Osteocyte (in vitro differentiated cells): ENCODE measurements around the gene METTL6. TPM values are rescaled to one million over a fixed set of nuclear protein-coding genes. Genes with fewer than 3 reads are reported as not detected.

Experiments
- DNase-seq: peaks from one replicate; pipeline ENCODE4 v3.0.0; 2021; ENCODE audit warnings: mixed read lengths; ENCODE audit not compliant: unreplicated experiment; ENCODE audit errors: extremely low spot score
- H3K27ac Mint-ChIP-seq: one replicate; pipeline ENCODE4 v1.8.0; 2021; ENCODE audit warnings: mild to moderate bottlenecking, mixed read lengths; ENCODE audit not compliant: unreplicated experiment
- H3K27me3 Mint-ChIP-seq: one replicate; pipeline ENCODE4 v1.8.0; 2021; ENCODE audit warnings: mixed read lengths; ENCODE audit not compliant: unreplicated experiment
- H3K36me3 Mint-ChIP-seq: one replicate; pipeline ENCODE4 v1.8.0; 2021; ENCODE audit warnings: mixed read lengths; ENCODE audit not compliant: unreplicated experiment
- H3K4me1 Mint-ChIP-seq: one replicate; pipeline ENCODE4 v1.8.0; 2021; ENCODE audit warnings: mixed read lengths; ENCODE audit not compliant: unreplicated experiment
- H3K4me3 Mint-ChIP-seq: one replicate; pipeline ENCODE4 v1.8.0; 2021; ENCODE audit warnings: mild to moderate bottlenecking, moderate library complexity, mixed read lengths; ENCODE audit not compliant: unreplicated experiment
- H3K9me3 Mint-ChIP-seq: one replicate; pipeline ENCODE4 v1.8.0; 2021; ENCODE audit warnings: mixed read lengths; ENCODE audit not compliant: unreplicated experiment
- CTCF ChIP-seq: fragments of 200-600 bp; sonication (generic); IDR thresholded peaks from 2 replicates; pipeline ENCODE4 v1.5.0; 2021; ENCODE audit warnings: antibody characterized with exemption, mild to moderate bottlenecking, moderate library complexity
- total RNA-seq: library from RNA; stranded (reverse); gene quantifications from 2 replicates; pipeline ENCODE4 v1.2.1, GENCODE V29; 2021

The METTL6 gene
- total RNA-seq, 1 donor from 2014 or later: 20.5 TPM

- H3K9me3 Mint-ChIP-seq: no peaks in the 10 kb centered on the region
- no peak overlapping the region for H3K4me3 Mint-ChIP-seq
- TF ChIP-seq CTCF: no peak
- H3K27me3 Mint-ChIP-seq: no peaks in the 10 kb centered on the region
- H3K27ac Mint-ChIP-seq: no peak overlapping the region
- DNase-seq: no peak
- peaks cover 13% of the 10 kb centered on the region for H3K4me1 Mint-ChIP-seq
- H3K36me3 Mint-ChIP-seq: peaks cover 44% of the 10 kb centered on the region
These were observed 6.2 kb upstream of the METTL6 start for GRCh38 chr3:15433531-15433930.

GRCh38 chr3:15431256-15431837 lies 4.0 kb upstream of the METTL6 start:
- DNase-seq: no peak
- Mint-ChIP-seq H3K27ac (no peak overlapping the region), H3K9me3 (no peaks in the 10 kb centered on the region), H3K27me3 (no peaks in the 10 kb centered on the region), H3K4me1 (peaks cover 24% of the 10 kb centered on the region), H3K36me3 (peaks cover 29% of the 10 kb centered on the region), H3K4me3 (no peak overlapping the region)
- no peak for TF ChIP-seq CTCF

GRCh38 chr3:15430624-15431023 lies 3.3 kb upstream of the METTL6 start:
- H3K4me1 Mint-ChIP-seq: peaks cover 31% of the 10 kb centered on the region
- no peak for TF ChIP-seq CTCF
- peaks cover 23% of the 10 kb centered on the region for H3K36me3 Mint-ChIP-seq
- no peak overlapping the region for H3K27ac Mint-ChIP-seq
- no peaks in the 10 kb centered on the region for H3K27me3 Mint-ChIP-seq
- DNase-seq: no peak
- H3K4me3 Mint-ChIP-seq: no peak overlapping the region
- H3K9me3 Mint-ChIP-seq: no peaks in the 10 kb centered on the region

- H3K36me3 Mint-ChIP-seq: peaks cover 19% of the 10 kb centered on the region
- H3K27ac Mint-ChIP-seq: no peak overlapping the region
- DNase-seq: no peak
- no peaks in the 10 kb centered on the region for H3K27me3 Mint-ChIP-seq
- peak overlapping the region; percentile 94 for H3K4me3 Mint-ChIP-seq
- no peaks in the 10 kb centered on the region for H3K9me3 Mint-ChIP-seq
- no peak for TF ChIP-seq CTCF
- peaks cover 36% of the 10 kb centered on the region for H3K4me1 Mint-ChIP-seq
These were observed 1.7 kb upstream of the METTL6 start for GRCh38 chr3:15429080-15429479.

- Mint-ChIP-seq H3K36me3 (peaks cover 19% of the 10 kb centered on the region), H3K4me1 (peaks cover 36% of the 10 kb centered on the region), H3K27ac (peak overlapping the region; percentile 93), H3K4me3 (peak overlapping the region; percentile 94), H3K9me3 (no peaks in the 10 kb centered on the region), H3K27me3 (no peaks in the 10 kb centered on the region)
- no peak for DNase-seq
- TF ChIP-seq CTCF: no peak
These were observed 1.2 kb upstream of the METTL6 start for GRCh38 chr3:15428539-15428938.
